PC-3 (cell line): ENCODE measurements around the gene ZNF804A.

Experiments used
- CTCF ChIP-seq: fragments of 300-600 bp; sonication (generic); conservative IDR thresholded peaks from 2 replicates; pipeline ENCODE4 v1.5.1; 2017; ENCODE audit warnings: antibody characterized with exemption, low read depth, mild to moderate bottlenecking, low read length
- EZH2 ChIP-seq: fragments of 300-600 bp; sonication (generic); IDR thresholded peaks from one replicate; pipeline ENCODE4 v1.6.1; 2017; ENCODE audit warnings: antibody characterized with exemption, mild to moderate bottlenecking, low read length; ENCODE audit not compliant: unreplicated experiment
- EZH2phosphoT487 ChIP-seq: fragments of 300-600 bp; sonication (generic); IDR thresholded peaks from 2 replicates; pipeline ENCODE4 v1.6.1; 2018; ENCODE audit warnings: mild to moderate bottlenecking, antibody characterized with exemption, low read length, borderline replicate concordance

- TF ChIP-seq CTCF (no peak), EZH2 (no peak), EZH2phosphoT487 (no peak)
These were observed 323.3 kb downstream of the ZNF804A start for GRCh38 chr2:184921676-184922075.
